GM12873 (cell line): ENCODE results near the gene C12orf75.

Experiments
- TF ChIP-seq, protein P1 (sequence below): IDR thresholded peaks from 2 replicates; pipeline ENCODE4 v1.5.1; 2012; ENCODE audit warnings: low read depth, mild to moderate bottlenecking, moderate library complexity, low read length, control low read depth; ENCODE audit not compliant: insufficient read depth; ENCODE audit errors: missing control alignments

Gene C12orf75

GRCh38 chr12:105349138-105349537 lies 18.6 kb downstream of the C12orf75 start:
- TF ChIP-seq, protein P1, sequence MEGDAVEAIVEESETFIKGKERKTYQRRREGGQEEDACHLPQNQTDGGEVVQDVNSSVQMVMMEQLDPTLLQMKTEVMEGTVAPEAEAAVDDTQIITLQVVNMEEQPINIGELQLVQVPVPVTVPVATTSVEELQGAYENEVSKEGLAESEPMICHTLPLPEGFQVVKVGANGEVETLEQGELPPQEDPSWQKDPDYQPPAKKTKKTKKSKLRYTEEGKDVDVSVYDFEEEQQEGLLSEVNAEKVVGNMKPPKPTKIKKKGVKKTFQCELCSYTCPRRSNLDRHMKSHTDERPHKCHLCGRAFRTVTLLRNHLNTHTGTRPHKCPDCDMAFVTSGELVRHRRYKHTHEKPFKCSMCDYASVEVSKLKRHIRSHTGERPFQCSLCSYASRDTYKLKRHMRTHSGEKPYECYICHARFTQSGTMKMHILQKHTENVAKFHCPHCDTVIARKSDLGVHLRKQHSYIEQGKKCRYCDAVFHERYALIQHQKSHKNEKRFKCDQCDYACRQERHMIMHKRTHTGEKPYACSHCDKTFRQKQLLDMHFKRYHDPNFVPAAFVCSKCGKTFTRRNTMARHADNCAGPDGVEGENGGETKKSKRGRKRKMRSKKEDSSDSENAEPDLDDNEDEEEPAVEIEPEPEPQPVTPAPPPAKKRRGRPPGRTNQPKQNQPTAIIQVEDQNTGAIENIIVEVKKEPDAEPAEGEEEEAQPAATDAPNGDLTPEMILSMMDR: no peak

DNA sequence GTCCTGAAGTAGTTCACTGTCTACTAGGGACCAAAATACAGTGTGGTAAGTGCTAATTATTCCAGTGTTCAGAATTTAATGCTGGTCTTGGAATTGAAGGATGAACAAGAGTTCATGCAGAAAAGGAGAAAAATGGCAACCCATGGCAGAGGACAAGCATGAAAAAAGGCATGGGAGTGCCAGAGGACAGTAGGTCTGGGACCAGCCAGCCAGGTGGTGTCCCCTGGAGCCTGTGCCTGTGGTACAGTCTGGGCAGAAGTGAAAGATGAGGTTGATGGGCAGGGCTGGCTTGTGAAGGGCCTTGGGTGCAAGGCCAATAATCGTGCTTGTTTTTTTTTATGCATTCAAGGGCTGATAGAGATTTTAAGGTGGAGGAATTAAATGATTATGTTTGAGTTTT lies 21.0 kb downstream of the C12orf75 start:
- TF ChIP-seq, protein P1: no peak

DNA sequence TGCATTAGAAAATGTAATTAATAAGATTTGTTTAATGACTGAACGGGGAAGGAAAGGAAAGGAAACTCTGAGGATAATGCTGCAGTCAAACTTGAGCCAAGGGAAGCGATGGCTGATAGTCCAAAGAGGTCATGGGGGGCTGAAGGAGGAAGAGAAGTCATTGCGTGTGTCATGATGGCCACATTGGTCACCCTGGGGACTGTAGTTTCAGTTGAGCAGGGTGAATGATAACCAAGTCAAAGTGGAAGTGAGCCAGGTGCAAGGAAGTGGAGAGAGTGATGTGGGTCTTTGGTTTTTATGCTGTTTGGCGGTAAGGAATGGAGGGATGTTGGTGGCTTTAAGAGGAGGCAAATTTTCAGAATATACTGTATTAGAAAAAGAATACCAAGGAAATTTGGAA lies 21.6 kb downstream of the C12orf75 start:
- TF ChIP-seq, protein P1: no peak

DNA sequence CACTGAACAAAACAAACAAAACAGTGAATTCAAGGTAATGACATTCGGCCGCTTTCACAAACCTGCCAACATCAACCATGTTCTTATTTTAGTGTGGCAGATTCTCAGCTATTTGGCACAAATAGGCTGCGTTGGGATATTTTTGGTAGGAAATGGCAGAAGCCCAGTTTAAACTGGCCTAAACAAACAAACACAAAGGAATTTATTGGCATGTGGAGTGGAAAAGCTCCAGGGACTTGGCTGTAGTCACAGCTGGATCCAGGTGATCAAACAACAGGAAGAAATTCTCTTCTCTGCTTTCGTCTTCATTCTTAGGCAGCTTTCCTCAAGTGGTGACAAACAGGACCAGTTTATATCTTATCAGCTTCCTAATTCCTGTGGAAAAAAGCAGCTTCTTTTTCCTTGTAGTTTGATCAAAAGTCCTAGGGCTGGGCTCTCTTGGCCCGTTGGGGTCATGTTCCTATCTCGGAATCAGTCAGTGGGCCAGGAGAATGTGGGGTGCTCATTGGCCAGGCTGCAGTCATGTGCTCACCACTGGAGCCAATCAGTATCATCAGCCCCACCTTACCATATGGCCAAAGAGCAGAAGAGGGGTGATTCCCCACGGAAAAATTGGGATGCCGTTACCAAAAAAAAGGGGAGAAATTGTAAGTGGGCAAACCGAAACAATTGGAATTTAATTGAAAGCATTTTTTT lies 22.6 kb downstream of the C12orf75 start:
- TF ChIP-seq, protein P1: no peak

GRCh38 chr12:105355752-105356151 lies 25.3 kb downstream of the C12orf75 start:
- TF ChIP-seq, protein P1: no peak

DNA sequence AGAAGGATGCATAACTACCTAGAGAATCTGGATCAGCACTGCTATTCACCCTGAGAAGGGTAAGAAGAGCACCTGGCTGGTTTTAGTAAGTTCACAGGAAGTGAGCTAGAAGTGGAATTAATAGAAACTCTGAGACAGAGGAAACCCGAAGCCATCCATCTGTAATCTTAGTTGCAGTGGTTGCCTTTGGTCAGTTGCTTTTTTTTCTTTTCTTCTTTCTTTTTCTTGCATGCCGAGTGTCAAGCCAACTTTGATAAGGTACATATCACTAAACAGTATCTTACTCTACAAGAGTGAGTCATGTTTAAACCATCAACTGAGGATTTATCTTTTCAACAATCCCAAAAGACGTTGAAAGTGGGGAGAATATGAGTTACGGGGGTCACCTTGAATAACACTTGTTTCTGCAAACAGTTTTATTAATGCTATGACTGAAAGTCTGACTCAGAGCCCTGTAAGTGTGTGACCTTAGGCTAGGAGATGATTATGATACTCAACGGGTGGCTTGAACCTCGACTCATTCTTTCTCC lies 26.7 kb downstream of the C12orf75 start:
- TF ChIP-seq, protein P1: no peak

DNA sequence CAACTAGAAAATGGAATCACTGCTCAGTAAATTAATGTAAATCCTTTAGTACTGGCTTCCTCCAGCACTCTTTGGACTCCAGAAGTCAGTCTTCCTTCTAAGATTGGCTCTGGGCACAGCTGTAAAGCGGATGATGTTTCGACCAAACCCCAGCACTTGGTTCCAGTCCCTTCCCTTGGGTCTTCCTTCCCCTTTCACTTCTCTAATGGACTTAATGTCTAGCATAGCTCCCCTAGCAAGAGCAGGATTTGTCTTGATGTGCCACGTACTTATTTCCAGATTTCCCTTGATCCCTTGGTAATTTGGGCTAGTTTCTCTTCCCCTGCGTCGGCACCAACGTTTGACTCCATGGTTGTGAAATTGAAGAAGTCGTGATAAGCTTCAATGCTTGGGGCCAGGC lies 28.3 kb downstream of the C12orf75 start:
- TF ChIP-seq, protein P1: no peak
